Measurements from ENCODE around the gene USP37.

Gene USP37

DNA sequence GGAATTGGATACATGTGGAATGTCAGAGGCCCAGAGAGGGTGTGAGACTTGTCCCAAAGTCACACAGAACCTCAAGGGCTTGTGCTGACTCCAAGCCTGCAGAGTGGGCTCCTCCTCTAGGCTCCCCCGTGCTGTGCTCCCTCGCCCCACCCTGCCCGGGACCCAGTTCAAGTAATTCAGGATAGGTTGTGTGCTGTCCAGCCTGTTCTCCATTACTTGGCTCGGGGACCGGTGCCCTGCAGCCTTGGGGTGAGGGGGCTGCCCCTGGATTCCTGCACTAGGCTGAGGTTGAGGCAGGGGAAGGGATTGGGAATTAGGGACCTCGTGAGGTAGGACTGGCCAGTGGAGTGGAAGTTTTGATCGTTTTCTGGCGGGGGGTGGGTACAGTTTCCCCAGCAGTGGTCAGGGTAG is 165.7 kb downstream of the USP37 start:
- no peak for DNase-seq (ENCODE audit: low spot score)

DNA sequence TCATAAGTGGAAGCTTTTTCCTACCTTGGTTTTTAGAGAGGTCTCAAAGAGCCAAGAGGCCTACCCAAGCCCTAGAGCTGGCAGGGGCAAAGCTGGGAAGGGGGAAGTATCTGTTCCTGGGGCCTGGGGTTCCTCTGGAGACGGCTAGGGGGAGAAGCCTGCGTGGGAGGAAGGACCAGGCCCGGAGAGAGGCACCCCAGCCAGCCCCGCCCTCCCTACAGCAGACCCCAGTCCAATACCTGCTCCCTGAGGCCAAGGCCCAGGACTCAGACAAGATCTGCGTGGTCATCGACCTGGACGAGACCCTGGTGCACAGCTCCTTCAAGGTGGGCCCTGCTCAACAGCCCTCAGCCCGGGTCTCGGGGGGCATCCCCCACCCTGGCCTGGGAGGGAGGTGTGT is 166.3 kb downstream of the USP37 start:
- no peak for DNase-seq (ENCODE audit: low spot score)

DNA sequence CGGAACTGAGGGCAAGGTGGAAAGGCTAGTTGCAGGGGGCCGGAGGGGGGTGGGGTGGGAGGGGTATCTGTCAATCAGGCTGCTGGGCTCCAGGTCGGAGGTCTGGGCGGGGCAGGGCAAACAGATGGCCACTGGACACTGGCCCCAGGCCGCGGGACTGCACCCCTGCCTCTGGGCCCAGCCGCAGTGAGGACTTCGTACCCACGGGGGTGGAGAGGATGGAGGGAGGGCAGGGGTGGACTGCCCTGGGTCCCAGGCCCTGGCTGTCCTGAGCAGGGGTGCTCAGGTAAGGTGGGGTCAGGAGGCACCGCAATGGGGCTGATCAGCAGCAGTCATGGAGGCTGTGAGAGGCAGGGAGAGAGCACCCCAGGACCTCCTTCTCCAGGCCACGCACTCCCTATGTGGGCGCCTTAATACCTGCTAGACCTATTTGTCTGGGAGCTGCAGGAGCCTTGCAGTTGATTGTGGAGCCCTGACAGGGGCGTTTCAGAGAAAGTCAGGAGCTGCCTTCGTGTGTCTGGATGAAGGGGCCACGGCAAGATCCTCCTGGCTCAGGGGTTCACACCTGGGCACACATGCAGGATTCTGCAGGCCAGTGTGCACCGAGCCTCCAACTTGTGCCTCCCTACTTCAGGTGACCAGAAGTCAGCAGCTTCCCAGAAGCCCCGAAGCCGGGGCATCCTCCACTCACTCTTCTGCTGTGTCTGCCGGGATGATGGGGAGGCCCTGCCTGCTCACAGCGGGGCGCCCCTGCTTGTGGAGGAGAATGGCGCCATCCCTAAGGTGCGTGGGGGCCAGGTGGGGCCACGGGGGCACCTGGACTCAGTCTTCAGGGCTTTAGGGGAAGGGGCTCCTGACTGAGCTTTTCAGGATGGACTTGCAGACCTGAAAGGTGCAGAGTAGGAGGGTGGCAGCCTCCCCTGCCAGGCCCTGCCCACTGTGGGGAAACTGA is 166.9 kb downstream of the USP37 start:
- DNase-seq (ENCODE audit: low spot score) = no peak

All from SW480 (cell line).